Measurements from ENCODE around the gene CTNNA2. TPM values are rescaled to one million over a fixed set of nuclear protein-coding genes. Genes with fewer than 3 reads are reported as not detected.

CTNNA2 gene
- total RNA-seq, 1 donor from 2014 or later = 43.5 TPM

GRCh38 chr2:80624062-80624461 is 1111.2 kb downstream of the CTNNA2 start:
- no peak for DNase-seq (ENCODE audit: low spot score)
- Histone ChIP-seq H4K20me1 (ENCODE audit: low read depth) (no peaks in the 10 kb centered on the region), H3K4me3 (no peak overlapping the region), H3K4me1 (no peaks in the 10 kb centered on the region), H3K27me3 (no peaks in the 10 kb centered on the region), H3F3A (ENCODE audit: low read depth) (no peaks in the 10 kb centered on the region), H3K27ac (no peak overlapping the region), H3K79me2 (ENCODE audit: low read depth) (no peaks in the 10 kb centered on the region), H3K4me2 (no peak overlapping the region), H3K9me3 (ENCODE audit: low read depth) (no peaks in the 10 kb centered on the region), H3K36me3 (no peaks in the 10 kb centered on the region), H2AFZ (replicated peaks) (no peak overlapping the region), H3K9ac (no peak overlapping the region)
- Mint-ChIP-seq H3K36me3 (no peaks in the 10 kb centered on the region), H3K27ac (no peak overlapping the region), H3K4me3 (no peak overlapping the region), H3K9me3 (no peaks in the 10 kb centered on the region), H3K27me3 (ENCODE audit: insufficient read depth, low read depth) (no peaks in the 10 kb centered on the region), H3K4me1 (peaks cover 11% of the 10 kb centered on the region)
- no peak for TF ChIP-seq EZH2 (IDR thresholded peaks at IDR 0.05)
- no peak for TF ChIP-seq EZH2phosphoT487 (IDR thresholded peaks at IDR 0.05)
- no peak for TF ChIP-seq CTCF (IDR thresholded peaks at IDR 0.05)

GRCh38 chr2:80634590-80634989 is 1121.7 kb downstream of the CTNNA2 start:
- Histone ChIP-seq H3K36me3 (no peaks in the 10 kb centered on the region), H3K4me3 (no peak overlapping the region), H3K9me3 (ENCODE audit: low read depth) (no peaks in the 10 kb centered on the region), H3K27ac (no peak overlapping the region), H4K20me1 (ENCODE audit: low read depth) (no peaks in the 10 kb centered on the region), H3K79me2 (ENCODE audit: low read depth) (no peaks in the 10 kb centered on the region), H2AFZ (replicated peaks) (no peak overlapping the region), H3K27me3 (no peaks in the 10 kb centered on the region), H3K4me1 (no peaks in the 10 kb centered on the region), H3K4me2 (no peak overlapping the region), H3K9ac (no peak overlapping the region), H3F3A (ENCODE audit: low read depth) (no peaks in the 10 kb centered on the region)
- no peak overlapping the region for H3K4me3 Mint-ChIP-seq
- H3K27ac Mint-ChIP-seq = no peak overlapping the region
- no peaks in the 10 kb centered on the region for H3K9me3 Mint-ChIP-seq
- H3K27me3 Mint-ChIP-seq (ENCODE audit: insufficient read depth, low read depth) = no peaks in the 10 kb centered on the region
- TF ChIP-seq EZH2phosphoT487 (IDR thresholded peaks at IDR 0.05) = no peak
- H3K4me1 Mint-ChIP-seq = no peaks in the 10 kb centered on the region
- no peaks in the 10 kb centered on the region for H3K36me3 Mint-ChIP-seq
- no peak for DNase-seq (ENCODE audit: low spot score)

- Histone ChIP-seq H3K36me3 (no peaks in the 10 kb centered on the region), H3K9me3 (ENCODE audit: low read depth) (no peaks in the 10 kb centered on the region), H3K27me3 (no peaks in the 10 kb centered on the region), H2AFZ (replicated peaks) (no peak overlapping the region), H3F3A (ENCODE audit: low read depth) (no peaks in the 10 kb centered on the region), H4K20me1 (ENCODE audit: low read depth) (no peaks in the 10 kb centered on the region), H3K79me2 (ENCODE audit: low read depth) (no peaks in the 10 kb centered on the region), H3K4me3 (no peak overlapping the region), H3K4me2 (no peak overlapping the region), H3K9ac (no peak overlapping the region), H3K4me1 (no peaks in the 10 kb centered on the region), H3K27ac (no peak overlapping the region)
- Mint-ChIP-seq H3K4me3 (no peak overlapping the region), H3K36me3 (no peaks in the 10 kb centered on the region), H3K27ac (no peak overlapping the region), H3K27me3 (ENCODE audit: insufficient read depth, low read depth) (no peaks in the 10 kb centered on the region), H3K9me3 (no peaks in the 10 kb centered on the region), H3K4me1 (no peaks in the 10 kb centered on the region)
- no peak for TF ChIP-seq EZH2 (IDR thresholded peaks at IDR 0.05)
- no peak for TF ChIP-seq EZH2phosphoT487 (IDR thresholded peaks at IDR 0.05)
- no peak for TF ChIP-seq CTCF (IDR thresholded peaks at IDR 0.05)
- DNase-seq (ENCODE audit: low spot score) = no peak
These were observed 1125.9 kb downstream of the CTNNA2 start for GRCh38 chr2:80638783-80639182.

- no peaks in the 10 kb centered on the region for H3K4me1 ChIP-seq
- Mint-ChIP-seq H3K4me1 (no peaks in the 10 kb centered on the region), H3K36me3 (no peaks in the 10 kb centered on the region), H3K9me3 (no peaks in the 10 kb centered on the region), H3K4me3 (no peak overlapping the region), H3K27me3 (ENCODE audit: insufficient read depth, low read depth) (no peaks in the 10 kb centered on the region), H3K27ac (no peak overlapping the region)
- no peak overlapping the region for H3K4me2 ChIP-seq
- H3K27me3 ChIP-seq = no peaks in the 10 kb centered on the region
- H4K20me1 ChIP-seq (ENCODE audit: low read depth) = no peaks in the 10 kb centered on the region
- no peak overlapping the region for H2AFZ ChIP-seq (replicated peaks)
- H3K79me2 ChIP-seq (ENCODE audit: low read depth) = no peaks in the 10 kb centered on the region
- TF ChIP-seq EZH2 (IDR thresholded peaks at IDR 0.05) (no peak), CTCF (IDR thresholded peaks at IDR 0.05) (no peak)
- H3K9ac ChIP-seq = no peak overlapping the region
- no peak overlapping the region for H3K27ac ChIP-seq
- no peak overlapping the region for H3K4me3 ChIP-seq
- no peaks in the 10 kb centered on the region for H3F3A ChIP-seq (ENCODE audit: low read depth)
- no peaks in the 10 kb centered on the region for H3K36me3 ChIP-seq
- H3K9me3 ChIP-seq (ENCODE audit: low read depth) = no peaks in the 10 kb centered on the region
- DNase-seq (ENCODE audit: low spot score) = no peak
These were observed 1129.6 kb downstream of the CTNNA2 start for GRCh38 chr2:80642465-80642864.

Data from neural progenitor cell (in vitro differentiated cells).